Endodermal cell (in vitro differentiated cells): ENCODE data around the gene EVA1B. TPM values are rescaled to one million over a fixed set of nuclear protein-coding genes. Genes with fewer than 3 reads are reported as not detected.

Experiments used
- DNase-seq: peaks from one replicate; pipeline ENCODE4 v3.0.0-alpha.2; 2017
- H3K27ac ChIP-seq: 2 replicates; pipeline ENCODE4 v1.5.1; 2013; ENCODE audit warnings: mild to moderate bottlenecking, low read depth, low read length, moderate library complexity
- H3K27me3 ChIP-seq: 2 replicates; pipeline ENCODE4 v1.6.1; 2013; ENCODE audit warnings: mild to moderate bottlenecking, low read length, moderate library complexity; ENCODE audit not compliant: insufficient read depth, control insufficient read depth, poor library complexity, severe bottlenecking
- H3K36me3 ChIP-seq: 2 replicates; pipeline ENCODE4 v1.7.0; 2013; ENCODE audit warnings: mild to moderate bottlenecking, low read length, moderate library complexity; ENCODE audit not compliant: control insufficient read depth, insufficient read depth
- H3K4me1 ChIP-seq: one replicate; pipeline ENCODE4 v1.7.0; 2013; ENCODE audit warnings: low read length; ENCODE audit not compliant: control insufficient read depth, insufficient read depth
- H3K4me3 ChIP-seq: 2 replicates; pipeline ENCODE4 v1.5.1; 2013; ENCODE audit warnings: mild to moderate bottlenecking, low read length, moderate library complexity
- H3K9ac ChIP-seq: 2 replicates; pipeline ENCODE4 v1.6.1; 2013; ENCODE audit warnings: mild to moderate bottlenecking, low read length, moderate library complexity; ENCODE audit not compliant: poor library complexity, severe bottlenecking; ENCODE audit errors: extremely low read depth
- H3K9me3 ChIP-seq: 2 replicates; pipeline ENCODE4 v1.6.1; 2013; ENCODE audit warnings: mild to moderate bottlenecking, low read length, moderate library complexity; ENCODE audit not compliant: control insufficient read depth
- H3K27ac Mint-ChIP-seq: 2 replicates; pipeline ENCODE4 v1.8.0; 2020; ENCODE audit warnings: mixed read lengths
- H3K27me3 Mint-ChIP-seq: 2 replicates; pipeline ENCODE4 v1.8.0; 2021; ENCODE audit warnings: mild to moderate bottlenecking, mixed read lengths; ENCODE audit not compliant: insufficient read depth
- H3K36me3 Mint-ChIP-seq: 2 replicates; pipeline ENCODE4 v1.8.0; 2020; ENCODE audit warnings: low read depth, mixed read lengths
- H3K4me1 Mint-ChIP-seq: 2 replicates; pipeline ENCODE4 v1.8.0; 2020; ENCODE audit warnings: mixed read lengths
- H3K4me3 Mint-ChIP-seq: 2 replicates; pipeline ENCODE4 v1.8.0; 2020; ENCODE audit warnings: mild to moderate bottlenecking, moderate library complexity, mixed read lengths
- H3K9me3 Mint-ChIP-seq: 2 replicates; pipeline ENCODE4 v1.8.0; 2020; ENCODE audit warnings: mild to moderate bottlenecking, mixed read lengths
- CTCF ChIP-seq: fragments of 200-600 bp; sonication (generic); conservative IDR thresholded peaks from 2 replicates; pipeline ENCODE4 v1.5.0; 2021; ENCODE audit warnings: antibody characterized with exemption, mild to moderate bottlenecking
- WGBS, 2 experiments: methylation state at CpG; one replicate each; pipeline versions ENCODE4 v1.1.5 to v1.1.7; 2013; ENCODE audit warnings: missing lambda C conversion rate in 2 of 2, mixed read lengths in 1 of 2; ENCODE audit not compliant: insufficient coverage in 1 of 2, insufficient read length in 1 of 2; 5-methylcytosine and 5-hydroxymethylcytosine counted together
- total RNA-seq, 2 donors: library from RNA; stranded (reverse); fragmentation: NEBNext Ultra II Directional in 1 of 2; extraction: Animal tissue kit (Norgen Biotek cat#: 25700) in 1 of 2; gene quantifications; 2 replicates in 1 of 2; 3 replicates in 1 of 2; pipeline ENCODE4 v1.2.1, GENCODE V29; 2021

Gene EVA1B
- total RNA-seq, 2 donors from 2014 or later: 14.1 to 16.3 TPM

GRCh38 chr1:36276688-36277087, 46.8 kb downstream of the EVA1B start:
- Histone ChIP-seq H3K36me3 (peaks cover 53% of the 10 kb centered on the region), H3K27ac (no peak overlapping the region), H3K9ac (no peak overlapping the region), H3K27me3 (no peaks in the 10 kb centered on the region), H3K9me3 (no peaks in the 10 kb centered on the region), H3K4me1 (no peaks in the 10 kb centered on the region), H3K4me3 (no peak overlapping the region)
- DNase-seq: no peak
- no peaks in the 10 kb centered on the region for H3K4me1 Mint-ChIP-seq
- no peaks in the 10 kb centered on the region for H3K9me3 Mint-ChIP-seq
- no peak overlapping the region for H3K4me3 Mint-ChIP-seq
- peaks cover 34% of the 10 kb centered on the region for H3K36me3 Mint-ChIP-seq
- no peak for TF ChIP-seq CTCF
- 97 to 100% methylated on average over 2 to 6 of the region's 6 CpGs for WGBS, 2 experiments
- H3K27me3 Mint-ChIP-seq: no peaks in the 10 kb centered on the region
- H3K27ac Mint-ChIP-seq: no peak overlapping the region

GRCh38 chr1:36274201-36274600, 49.2 kb downstream of the EVA1B start:
- Histone ChIP-seq H3K27ac (no peak overlapping the region), H3K36me3 (peaks cover 47% of the 10 kb centered on the region), H3K27me3 (no peaks in the 10 kb centered on the region), H3K9ac (no peak overlapping the region), H3K9me3 (no peaks in the 10 kb centered on the region), H3K4me1 (no peaks in the 10 kb centered on the region), H3K4me3 (no peak overlapping the region)
- TF ChIP-seq CTCF: no peak
- Mint-ChIP-seq H3K4me1 (no peaks in the 10 kb centered on the region), H3K27ac (no peak overlapping the region), H3K36me3 (peaks cover 37% of the 10 kb centered on the region), H3K27me3 (no peaks in the 10 kb centered on the region), H3K9me3 (no peaks in the 10 kb centered on the region), H3K4me3 (no peak overlapping the region)
- DNase-seq: no peak
- WGBS, 2 experiments: 100% methylated on average over 1 of the region's 1 CpG; no CpG with 5 or more reads in 1 of the 2 experiments

GRCh38 chr1:36273024-36273423, 50.4 kb downstream of the EVA1B start:
- Histone ChIP-seq H3K27me3 (no peaks in the 10 kb centered on the region), H3K9ac (no peak overlapping the region), H3K27ac (no peak overlapping the region), H3K4me3 (no peak overlapping the region), H3K36me3 (peaks cover 52% of the 10 kb centered on the region), H3K4me1 (no peaks in the 10 kb centered on the region), H3K9me3 (no peaks in the 10 kb centered on the region)
- H3K4me1 Mint-ChIP-seq: no peaks in the 10 kb centered on the region
- TF ChIP-seq CTCF: no peak
- no peaks in the 10 kb centered on the region for H3K27me3 Mint-ChIP-seq
- WGBS, 2 experiments: 90 to 100% methylated on average over 5 of the region's 5 CpGs
- H3K36me3 Mint-ChIP-seq: peaks cover 42% of the 10 kb centered on the region
- DNase-seq: no peak
- peak overlapping the region; percentile 44 for H3K27ac Mint-ChIP-seq
- H3K9me3 Mint-ChIP-seq: no peaks in the 10 kb centered on the region
- H3K4me3 Mint-ChIP-seq: no peak overlapping the region

Other genes starting within 250 kb of the EVA1B start
- gene TEKT2, start 239.6 kb downstream of the EVA1B start, total RNA-seq: 1 to 10 TPM; 5.6 to 9.5 TPM
- gene ADPRS, start 234.8 kb downstream of the EVA1B start, total RNA-seq: 10 to 100 TPM; 22.1 to 25.3 TPM
- under 1 TPM; 0.18 to 0.40 TPM for gene COL8A2, start 198.4 kb downstream of the EVA1B start, total RNA-seq
- 10 to 100 TPM; 61.5 to 79.9 TPM for gene TRAPPC3, start 174.2 kb downstream of the EVA1B start, total RNA-seq
- 100 to 1,000 TPM; 119 to 120 TPM for gene MAP7D1, start 167.5 kb downstream of the EVA1B start, total RNA-seq
- 100 to 1,000 TPM; 145 to 165 TPM for gene THRAP3, start 99.2 kb downstream of the EVA1B start, total RNA-seq
- 10 to 100 TPM; 14.7 to 15.5 TPM for gene SH3D21, start 17.3 kb downstream of the EVA1B start, total RNA-seq
- 10 to 100 TPM; 19.4 to 32.4 TPM for gene STK40, start 62.3 kb upstream of the EVA1B start, total RNA-seq
- 10 to 100 TPM; 37.5 to 45.6 TPM for gene LSM10, start 74.3 kb upstream of the EVA1B start, total RNA-seq
- gene OSCP1, start 126.8 kb upstream of the EVA1B start, total RNA-seq: 10 to 100 TPM in 1 of 2 donors, 1 to 10 TPM in 1; 9.6 to 10.5 TPM
- gene MRPS15, start 140.7 kb upstream of the EVA1B start, total RNA-seq: 100 to 1,000 TPM; 107 to 111 TPM
- gene CSF3R, start 159.3 kb upstream of the EVA1B start, total RNA-seq: 1 to 10 TPM; 1.5 TPM